Measurements from ENCODE around the gene SFT2D2. TPM values are rescaled to one million over a fixed set of nuclear protein-coding genes. Genes with fewer than 3 reads are reported as not detected.
A peak's percentile ranks its signal among the peaks of the same experiment; 100 is the strongest.
"Not testable (repeated sequence)": the region's sequence is repeated elsewhere in the genome, so short reads cannot be mapped to it uniquely, and the experiment has no call there.

The SFT2D2 gene
- total RNA-seq, 2 experiments from 2014 or later, result 65.6 to 72.1 TPM

DNA sequence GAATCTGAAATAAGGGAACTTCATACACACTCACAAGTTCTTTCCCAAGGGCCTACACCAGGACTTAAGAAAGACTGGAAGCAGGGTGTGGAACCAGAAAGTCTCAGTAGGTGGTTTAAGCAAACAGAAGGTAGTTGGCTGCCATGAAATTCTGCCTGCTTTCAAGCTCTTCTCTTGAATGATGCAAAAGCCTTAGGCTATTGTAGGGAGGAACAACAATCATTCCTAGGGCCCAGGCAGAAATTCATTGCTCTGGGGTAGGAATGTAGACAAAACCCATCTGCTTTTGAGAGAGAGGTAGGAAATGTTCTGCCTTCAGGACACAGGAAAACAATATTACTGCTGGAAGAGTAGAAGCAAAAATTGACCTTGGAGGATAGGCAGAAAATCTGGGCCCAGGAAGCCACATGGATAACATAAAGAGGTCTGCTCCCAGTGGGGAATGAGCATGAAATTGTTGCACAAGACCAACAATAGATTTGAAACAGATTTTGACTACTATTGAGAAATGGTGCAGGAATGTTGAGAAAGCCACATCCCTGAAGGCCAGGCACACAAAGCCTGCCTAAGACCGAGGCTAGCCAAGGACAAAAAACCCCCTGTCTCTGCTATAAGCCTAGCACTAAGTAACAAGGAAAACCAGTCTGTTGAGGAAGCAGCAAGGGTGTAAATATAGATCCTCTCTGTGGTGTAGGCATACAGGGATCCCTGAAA, 22.7 kb upstream of the SFT2D2 start:
- Mint-ChIP-seq H3K4me1 (no peaks in the 10 kb centered on the region), H3K4me3 (no peak overlapping the region), H3K27ac (no peak overlapping the region), H3K36me3 (ENCODE audit: low read depth) (peaks cover 59% of the 10 kb centered on the region), H3K9me3 (no peaks in the 10 kb centered on the region), H3K27me3 (no peaks in the 10 kb centered on the region)
- no peak for DNase-seq
- ChIA-PET POLR2A (no interaction called here), CTCF (no interaction called here)

DNA sequence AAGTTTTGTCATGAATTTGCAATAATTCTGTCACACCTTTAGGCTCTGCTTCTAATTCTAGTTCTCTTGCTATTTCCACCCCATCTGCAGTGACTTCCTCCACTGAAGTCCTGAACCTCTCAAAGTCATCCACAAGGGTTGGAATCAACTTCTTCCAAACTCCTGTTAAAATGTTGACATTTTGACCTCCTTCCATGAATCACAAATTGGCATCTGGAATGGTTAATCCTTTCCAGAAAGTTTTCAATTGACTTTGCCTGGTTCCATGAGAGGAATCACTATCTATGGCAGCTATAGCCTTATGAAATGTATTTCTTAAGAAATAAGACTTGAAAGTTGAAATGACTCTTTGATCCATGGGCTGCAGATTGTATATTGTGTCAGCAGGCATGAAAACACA, 19.7 kb upstream of the SFT2D2 start:
- Mint-ChIP-seq H3K4me1 (no peaks in the 10 kb centered on the region), H3K4me3 (no peak overlapping the region), H3K36me3 (ENCODE audit: low read depth) (peaks cover 41% of the 10 kb centered on the region), H3K9me3 (peaks cover 7% of the 10 kb centered on the region), H3K27me3 (no peaks in the 10 kb centered on the region), H3K27ac (no peak overlapping the region)
- CTCF ChIA-PET, result no interaction called here
- no peak for DNase-seq
- POLR2A ChIA-PET, result no interaction called here

DNA sequence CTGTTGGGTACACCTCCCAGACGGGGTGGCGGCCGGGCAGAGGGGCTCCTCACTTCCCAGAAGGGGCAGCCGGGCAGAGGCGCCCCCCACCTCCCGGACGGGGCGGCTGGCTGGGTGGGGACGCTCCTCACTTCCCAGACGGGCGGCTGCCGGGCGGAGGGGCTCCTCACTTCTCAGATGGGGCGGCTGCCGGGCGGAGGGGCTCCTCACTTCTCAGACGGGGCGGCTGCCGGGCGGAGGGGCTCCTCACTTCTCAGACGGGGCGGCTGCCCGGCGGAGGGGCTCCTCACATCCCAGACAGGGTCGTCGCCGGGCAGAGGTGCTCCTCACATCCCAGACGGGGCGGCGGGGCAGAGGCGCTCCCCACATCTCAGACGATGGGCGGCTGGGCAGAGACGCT, 18.1 kb upstream of the SFT2D2 start:
- POLR2A ChIA-PET, CTCF ChIA-PET, H3K27me3 Mint-ChIP-seq, H3K4me3 Mint-ChIP-seq, DNase-seq, H3K27ac Mint-ChIP-seq, H3K4me1 Mint-ChIP-seq: not testable (repeated sequence)
- peaks cover 12% of the 10 kb centered on the region for H3K9me3 Mint-ChIP-seq
- H3K36me3 Mint-ChIP-seq (ENCODE audit: low read depth), result peaks cover 30% of the 10 kb centered on the region

DNA sequence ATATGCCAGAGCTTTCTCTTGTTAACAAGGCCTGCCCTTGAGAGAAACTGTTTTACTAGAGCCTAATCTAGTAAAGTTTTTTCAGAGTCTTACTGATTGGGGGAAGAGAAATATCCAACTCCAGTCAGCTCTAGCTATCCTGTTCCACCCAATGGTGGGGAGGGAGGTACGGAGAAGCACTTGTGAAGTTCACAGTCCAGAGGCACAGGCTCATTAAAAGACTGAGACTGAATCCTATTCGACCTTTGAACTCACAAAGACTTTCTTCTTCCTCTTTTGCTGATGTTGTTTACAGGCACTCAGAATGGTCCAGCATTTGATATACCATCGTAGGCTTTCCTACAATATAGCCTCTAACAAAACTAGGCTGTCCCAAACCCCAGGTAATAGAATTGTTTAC, 15.5 kb upstream of the SFT2D2 start:
- ChIA-PET POLR2A (no interaction called here), CTCF (no interaction called here)
- H3K4me1 Mint-ChIP-seq, result peaks cover 2% of the 10 kb centered on the region
- peaks cover 15% of the 10 kb centered on the region for H3K9me3 Mint-ChIP-seq
- no peak for DNase-seq
- no peak overlapping the region for H3K27ac Mint-ChIP-seq
- H3K4me3 Mint-ChIP-seq, result no peak overlapping the region
- H3K36me3 Mint-ChIP-seq (ENCODE audit: low read depth), result peaks cover 10% of the 10 kb centered on the region
- peaks cover 6% of the 10 kb centered on the region for H3K27me3 Mint-ChIP-seq

DNA sequence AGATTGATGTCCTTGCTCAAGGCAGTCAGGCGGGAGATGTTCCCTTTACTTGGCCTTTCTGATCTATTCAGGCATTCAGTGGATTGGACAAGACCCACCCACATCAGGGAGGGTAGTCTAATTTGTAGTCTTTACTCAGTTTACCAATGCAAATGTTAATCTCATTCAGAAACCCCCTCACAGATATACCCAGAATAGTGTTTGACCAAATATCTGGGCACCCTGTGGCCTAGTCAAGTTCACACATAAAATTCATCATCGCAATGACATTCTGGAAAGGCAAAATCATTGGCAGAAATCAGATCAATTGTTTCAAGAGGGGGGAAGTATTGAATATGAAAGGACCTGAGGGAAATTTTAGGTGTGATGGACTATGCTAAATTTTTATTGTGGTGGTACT, 12.5 kb upstream of the SFT2D2 start:
- H3K4me3 Mint-ChIP-seq, result no peak overlapping the region
- ChIA-PET POLR2A (no interaction called here), CTCF (no interaction called here)
- H3K9me3 Mint-ChIP-seq, result peaks cover 15% of the 10 kb centered on the region
- no peak overlapping the region for H3K27ac Mint-ChIP-seq
- H3K27me3 Mint-ChIP-seq, result peaks cover 6% of the 10 kb centered on the region
- H3K36me3 Mint-ChIP-seq (ENCODE audit: low read depth), result peaks cover 3% of the 10 kb centered on the region
- H3K4me1 Mint-ChIP-seq, result peaks cover 2% of the 10 kb centered on the region
- DNase-seq, result no peak

DNA sequence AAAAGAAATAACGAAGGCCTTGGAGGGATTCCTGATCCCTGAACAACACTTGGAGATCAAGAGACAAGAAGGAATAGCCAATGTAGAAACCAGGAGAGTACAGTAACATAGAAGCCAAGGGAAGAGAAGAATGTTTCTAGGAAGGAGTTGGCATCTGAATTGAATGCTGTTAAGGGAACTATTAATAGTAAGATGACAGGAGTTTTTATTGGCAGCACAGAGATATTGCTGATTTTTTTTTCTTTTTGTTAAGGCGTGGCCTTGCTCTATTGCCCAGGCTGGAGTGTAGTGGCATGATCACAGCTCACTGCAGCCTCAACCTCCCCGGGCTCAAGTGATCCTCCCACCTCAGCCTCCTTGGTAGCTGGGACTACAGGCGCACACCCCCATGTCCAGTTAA, 9.6 kb upstream of the SFT2D2 start:
- no peak overlapping the region for H3K4me3 Mint-ChIP-seq
- H3K9me3 Mint-ChIP-seq, result peaks cover 8% of the 10 kb centered on the region
- H3K27me3 Mint-ChIP-seq, result peaks cover 6% of the 10 kb centered on the region
- no peak for DNase-seq
- ChIA-PET CTCF (interaction anchor here (1.3 to 1.6 kb wide), 2 partner anchors 18 to 19 kb away, joined by 3 to 5 read pairs; no protein-coding TSS in a partner anchor), POLR2A (no interaction called here)
- no peak overlapping the region for H3K27ac Mint-ChIP-seq
- no peaks in the 10 kb centered on the region for H3K36me3 Mint-ChIP-seq (ENCODE audit: low read depth)
- H3K4me1 Mint-ChIP-seq, result peaks cover 3% of the 10 kb centered on the region

DNA sequence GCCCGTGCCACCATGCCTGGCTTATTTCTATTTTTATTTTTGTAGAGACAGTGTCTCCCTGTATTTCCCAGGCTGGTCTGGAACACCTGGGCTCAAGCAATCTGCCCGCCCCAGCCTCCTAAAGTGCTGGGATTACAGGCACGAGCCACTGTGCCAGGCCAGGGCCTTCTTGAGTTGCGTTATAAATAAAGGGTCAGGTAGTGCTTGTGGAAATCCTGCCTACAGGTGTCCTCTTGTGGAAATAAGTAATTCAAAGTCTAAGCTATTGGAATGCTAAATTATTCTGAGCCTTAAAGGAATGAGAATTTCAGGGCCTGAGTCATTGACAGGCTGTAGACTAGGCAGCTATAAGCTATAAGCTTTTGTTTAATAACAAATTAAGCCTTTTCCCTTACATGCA, 8.1 kb upstream of the SFT2D2 start:
- DNase-seq, result no peak
- ChIA-PET CTCF (interaction anchor here (0.6 to 1.7 kb wide), 3 partner anchors 10 to 20 kb away, joined by 3 to 8 read pairs (median 4); no protein-coding TSS in a partner anchor), POLR2A (interaction anchor here (1.1 to 1.3 kb wide), 2 partner anchors 7 to 9 kb away, joined by 3 to 4 read pairs; partner anchors contain the start of gene SFT2D2)
- H3K4me1 Mint-ChIP-seq, result peaks cover 1% of the 10 kb centered on the region
- H3K9me3 Mint-ChIP-seq, result peaks cover 3% of the 10 kb centered on the region
- no peak overlapping the region for H3K4me3 Mint-ChIP-seq
- H3K27me3 Mint-ChIP-seq, result peaks cover 6% of the 10 kb centered on the region
- H3K27ac Mint-ChIP-seq, result no peak overlapping the region
- H3K36me3 Mint-ChIP-seq (ENCODE audit: low read depth), result no peaks in the 10 kb centered on the region

DNA sequence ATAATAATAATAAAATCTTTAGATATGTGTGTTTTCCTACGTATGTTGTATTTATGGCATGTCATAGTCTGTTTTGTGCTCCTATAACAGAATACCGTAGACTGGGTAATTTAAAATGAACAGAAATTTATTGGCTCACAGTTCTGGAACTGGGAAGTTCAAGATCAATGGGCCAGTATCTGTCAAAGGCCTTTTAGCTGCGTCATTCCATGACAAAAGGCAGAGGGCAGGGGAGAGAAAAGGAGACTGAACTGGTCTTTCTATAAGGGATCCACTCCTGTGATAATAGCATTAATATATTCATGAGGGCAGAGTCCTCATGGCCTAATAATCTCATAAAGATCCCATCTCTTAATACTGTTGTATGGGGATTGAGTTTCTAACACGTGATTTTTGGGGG, 7.1 kb upstream of the SFT2D2 start:
- CTCF ChIA-PET, result interaction anchor here (1.2 to 1.7 kb wide), 2 partner anchors 9 to 16 kb away, joined by 4 to 8 read pairs; no protein-coding TSS in a partner anchor
- Mint-ChIP-seq H3K9me3 (peaks cover 2% of the 10 kb centered on the region), H3K36me3 (ENCODE audit: low read depth) (no peaks in the 10 kb centered on the region), H3K4me3 (no peak overlapping the region), H3K27me3 (peaks cover 12% of the 10 kb centered on the region), H3K4me1 (peaks cover 5% of the 10 kb centered on the region), H3K27ac (no peak overlapping the region)
- DNase-seq, result no peak
- POLR2A ChIA-PET, result interaction anchor here (1.3 kb wide), 1 partner anchor 8 kb away, joined by 4 read pairs; the partner anchor contains the start of gene SFT2D2

DNA sequence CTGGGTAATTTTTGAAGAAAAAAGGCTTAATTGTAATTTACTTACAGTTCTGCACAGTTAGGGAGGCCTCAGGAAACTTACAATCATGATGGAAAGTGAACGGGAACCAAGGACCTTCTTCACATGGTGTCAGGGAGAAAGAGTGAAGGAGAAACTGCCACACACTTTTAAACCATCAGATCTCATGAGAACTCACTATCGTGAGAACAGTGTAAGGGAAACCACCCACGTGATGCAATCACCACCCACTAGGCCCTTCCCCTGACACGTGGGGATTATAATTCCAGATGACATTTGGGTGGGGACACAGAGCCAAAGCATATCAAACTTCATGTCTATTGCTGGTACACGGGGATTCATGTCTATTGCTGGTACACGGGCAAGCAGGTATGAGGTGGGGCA, 5.3 kb upstream of the SFT2D2 start:
- no peak overlapping the region for H3K4me3 Mint-ChIP-seq
- ChIA-PET POLR2A (interaction anchor here (1.0 kb wide), 1 partner anchor 15 kb away, joined by 3 read pairs; no protein-coding TSS in a partner anchor), CTCF (no interaction called here)
- no peak overlapping the region for H3K27ac Mint-ChIP-seq
- no peaks in the 10 kb centered on the region for H3K36me3 Mint-ChIP-seq (ENCODE audit: low read depth)
- H3K9me3 Mint-ChIP-seq, result peaks cover 2% of the 10 kb centered on the region
- peaks cover 21% of the 10 kb centered on the region for H3K4me1 Mint-ChIP-seq
- no peak for DNase-seq
- peaks cover 8% of the 10 kb centered on the region for H3K27me3 Mint-ChIP-seq

DNA sequence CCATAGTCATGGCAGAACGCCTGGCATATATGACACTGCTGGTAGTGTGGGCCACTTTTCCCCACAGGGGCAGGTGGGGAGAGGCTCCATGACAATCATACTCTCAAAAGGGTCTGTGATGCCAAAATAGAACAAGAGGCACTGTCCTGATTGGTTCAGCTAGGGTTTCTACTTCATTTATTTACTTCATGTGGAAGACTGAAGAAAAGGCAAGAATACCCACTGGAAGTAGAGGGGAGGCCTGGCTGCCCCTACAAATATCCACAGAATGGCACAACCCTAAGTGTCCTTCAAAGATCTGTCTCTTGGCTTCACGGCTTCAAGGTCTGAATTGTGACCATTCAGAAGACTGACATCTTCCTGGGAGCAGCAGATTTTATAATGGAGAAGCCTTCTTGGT, 4.5 kb upstream of the SFT2D2 start:
- CTCF ChIA-PET, result no interaction called here
- Mint-ChIP-seq H3K4me3 (no peak overlapping the region), H3K27me3 (peaks cover 8% of the 10 kb centered on the region)

DNA sequence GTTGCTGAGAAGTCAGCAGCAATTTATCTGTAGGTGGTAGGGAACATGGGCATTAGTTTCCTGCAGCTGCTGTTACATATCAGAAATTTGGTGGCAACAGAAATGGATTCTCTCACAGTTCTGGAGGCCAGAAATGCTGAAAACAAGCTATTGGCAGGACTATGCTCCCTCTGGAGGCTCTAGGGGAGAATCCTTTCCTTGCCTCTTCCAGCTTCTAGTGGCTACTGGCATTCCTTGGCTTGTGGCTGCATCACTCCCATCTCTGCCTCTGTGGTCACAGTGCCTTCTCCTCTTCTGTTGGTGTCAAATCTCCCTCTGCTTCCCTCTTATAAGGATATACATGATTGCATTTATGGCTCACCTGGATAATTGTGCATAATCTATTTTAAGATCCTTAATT, 2.5 kb upstream of the SFT2D2 start:
- ChIA-PET CTCF (no interaction called here), POLR2A (no interaction called here)
- Mint-ChIP-seq H3K27me3 (peaks cover 8% of the 10 kb centered on the region), H3K36me3 (ENCODE audit: low read depth) (peaks cover 13% of the 10 kb centered on the region), H3K4me3 (no peak overlapping the region), H3K9me3 (peaks cover 2% of the 10 kb centered on the region), H3K27ac (no peak overlapping the region), H3K4me1 (peaks cover 36% of the 10 kb centered on the region)
- DNase-seq, result no peak

More for the DNA sequence above, 4.5 kb upstream of the SFT2D2 start:
- peaks cover 2% of the 10 kb centered on the region for H3K9me3 Mint-ChIP-seq
- H3K4me1 Mint-ChIP-seq, result peaks cover 22% of the 10 kb centered on the region
- H3K36me3 Mint-ChIP-seq (ENCODE audit: low read depth), result no peaks in the 10 kb centered on the region
- no peak overlapping the region for H3K27ac Mint-ChIP-seq
- DNase-seq, result no peak
- POLR2A ChIA-PET, result interaction anchor here (1.0 kb wide), 1 partner anchor 14 kb away, joined by 3 read pairs; no protein-coding TSS in a partner anchor

DNA sequence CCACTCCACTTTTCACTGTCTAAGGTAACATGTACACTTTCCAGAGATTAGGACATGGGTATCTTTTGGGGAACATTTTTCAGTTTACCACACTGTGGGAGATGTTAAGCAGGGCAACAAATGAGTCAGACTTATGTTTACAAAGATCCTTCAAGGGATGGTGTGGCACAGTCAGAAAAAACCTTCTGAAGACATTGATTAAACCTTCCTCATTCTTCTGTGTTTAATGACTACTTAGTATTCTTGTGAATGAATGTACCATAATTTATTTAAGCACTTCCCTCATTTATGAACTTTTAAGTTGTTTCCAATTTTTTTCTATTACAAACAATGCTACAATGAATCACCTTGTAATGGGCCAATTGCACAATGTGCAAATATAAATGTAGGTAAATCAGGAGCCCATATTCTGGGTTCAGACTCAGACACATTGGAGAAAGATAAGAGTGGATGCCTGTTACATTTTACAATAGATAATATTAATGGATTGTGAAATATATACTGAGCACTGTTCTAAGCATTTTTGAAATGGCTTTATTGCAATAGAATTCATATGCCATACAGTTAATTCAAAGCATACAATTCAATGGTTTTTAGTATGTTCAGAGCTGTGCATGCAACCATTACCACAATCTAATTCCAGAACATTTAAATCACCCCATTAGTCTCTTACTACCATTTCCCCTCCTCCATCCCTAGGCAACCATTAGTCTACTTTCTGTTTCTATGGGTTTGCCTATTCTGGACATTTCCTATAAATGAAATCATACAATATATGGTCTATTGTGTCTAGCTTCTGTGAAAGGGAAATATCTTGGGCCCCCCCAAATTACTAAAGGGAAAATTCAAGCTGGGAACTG, 1.9 kb upstream of the SFT2D2 start:
- Mint-ChIP-seq H3K4me1 (peaks cover 43% of the 10 kb centered on the region), H3K27me3 (peaks cover 8% of the 10 kb centered on the region), H3K36me3 (ENCODE audit: low read depth) (peaks cover 20% of the 10 kb centered on the region), H3K9me3 (peaks cover 2% of the 10 kb centered on the region), H3K4me3 (no peak overlapping the region), H3K27ac (no peak overlapping the region)
- DNase-seq, result no peak
- POLR2A ChIA-PET, result no interaction called here
- CTCF ChIA-PET, result interaction anchor here (4.2 kb wide), 1 partner anchor 11 kb away, joined by 82 read pairs; no protein-coding TSS in a partner anchor

DNA sequence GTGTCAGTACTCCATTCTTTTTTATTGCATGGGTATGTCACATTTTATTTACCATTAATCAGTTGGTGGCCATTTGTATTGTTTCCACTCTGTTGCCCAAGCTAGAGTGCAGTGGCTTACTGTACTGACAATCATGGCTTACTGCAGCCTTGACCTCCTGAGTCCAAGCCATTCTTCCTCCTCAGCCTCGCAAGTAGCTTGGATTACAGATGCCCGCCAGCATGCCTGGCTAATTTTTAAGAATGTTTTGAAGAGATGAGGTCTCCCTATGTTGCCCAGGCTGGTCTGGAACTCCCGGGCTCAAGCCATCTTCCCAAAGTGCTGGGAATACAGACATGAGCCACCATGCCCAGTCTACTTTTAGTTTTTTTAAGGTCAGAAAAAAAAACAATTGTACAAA, 813 bp upstream of the SFT2D2 start:
- Mint-ChIP-seq H3K27ac (no peak overlapping the region), H3K36me3 (ENCODE audit: low read depth) (peaks cover 31% of the 10 kb centered on the region), H3K4me1 (peaks cover 53% of the 10 kb centered on the region), H3K4me3 (peak overlapping the region; percentile 95), H3K27me3 (peaks cover 8% of the 10 kb centered on the region), H3K9me3 (peaks cover 2% of the 10 kb centered on the region)
- CTCF ChIA-PET, result interaction anchor here (0.7 to 4.2 kb wide), 2 partner anchors 10 to 214 kb away, joined by 3 to 82 read pairs; no protein-coding TSS in a partner anchor
- DNase-seq, result no peak
- POLR2A ChIA-PET, result interaction anchor here (0.8 to 4.4 kb wide), 7 partner anchors 8 to 1669 kb away, joined by 3 to 57 read pairs (median 6); partner anchors contain the start of genes SCYL3 and TIPRL
